Mucosa of rectum (tissue), 2 donors: ENCODE data around the gene UPF2.

Source experiments
- H3K27ac ChIP-seq, 2 donors: one replicate each; pipeline ENCODE4 v1.7.0; 2013; ENCODE audit warnings: inconsistent platforms in 2 of 2, low read depth in 2 of 2, low read length in 2 of 2
- H3K27me3 ChIP-seq, 2 donors: one replicate each; pipeline ENCODE4 v1.7.0; 2013; ENCODE audit warnings: low read length in 2 of 2; ENCODE audit not compliant: control insufficient read depth in 2 of 2, insufficient read depth in 2 of 2
- H3K36me3 ChIP-seq, 2 donors: one replicate each; pipeline ENCODE4 v1.7.0; 2013; ENCODE audit warnings: low read length in 2 of 2; ENCODE audit not compliant: control insufficient read depth in 2 of 2, insufficient read depth in 2 of 2
- H3K4me1 ChIP-seq, 2 donors: one replicate each; pipeline ENCODE4 v1.7.0; 2013; ENCODE audit warnings: low read length in 2 of 2, mild to moderate bottlenecking in 1 of 2; ENCODE audit not compliant: control insufficient read depth in 2 of 2, insufficient read depth in 2 of 2
- H3K4me3 ChIP-seq, 2 donors: one replicate each; pipeline ENCODE4 v1.7.0; 2013; ENCODE audit warnings: low read length in 2 of 2
- H3K9ac ChIP-seq, 2 donors: one replicate each; pipeline ENCODE4 v1.7.0; 2013; ENCODE audit warnings: low read length in 2 of 2, low read depth in 1 of 2, mild to moderate bottlenecking in 1 of 2
- H3K9me3 ChIP-seq, 2 donors: one replicate each; pipeline ENCODE4 v1.7.0; 2013; ENCODE audit warnings: low read length in 2 of 2; ENCODE audit not compliant: control insufficient read depth in 2 of 2
- donor health status: healthy.
- donor health status: Normal muscosa, but diverticular disease.

UPF2 gene

DNA sequence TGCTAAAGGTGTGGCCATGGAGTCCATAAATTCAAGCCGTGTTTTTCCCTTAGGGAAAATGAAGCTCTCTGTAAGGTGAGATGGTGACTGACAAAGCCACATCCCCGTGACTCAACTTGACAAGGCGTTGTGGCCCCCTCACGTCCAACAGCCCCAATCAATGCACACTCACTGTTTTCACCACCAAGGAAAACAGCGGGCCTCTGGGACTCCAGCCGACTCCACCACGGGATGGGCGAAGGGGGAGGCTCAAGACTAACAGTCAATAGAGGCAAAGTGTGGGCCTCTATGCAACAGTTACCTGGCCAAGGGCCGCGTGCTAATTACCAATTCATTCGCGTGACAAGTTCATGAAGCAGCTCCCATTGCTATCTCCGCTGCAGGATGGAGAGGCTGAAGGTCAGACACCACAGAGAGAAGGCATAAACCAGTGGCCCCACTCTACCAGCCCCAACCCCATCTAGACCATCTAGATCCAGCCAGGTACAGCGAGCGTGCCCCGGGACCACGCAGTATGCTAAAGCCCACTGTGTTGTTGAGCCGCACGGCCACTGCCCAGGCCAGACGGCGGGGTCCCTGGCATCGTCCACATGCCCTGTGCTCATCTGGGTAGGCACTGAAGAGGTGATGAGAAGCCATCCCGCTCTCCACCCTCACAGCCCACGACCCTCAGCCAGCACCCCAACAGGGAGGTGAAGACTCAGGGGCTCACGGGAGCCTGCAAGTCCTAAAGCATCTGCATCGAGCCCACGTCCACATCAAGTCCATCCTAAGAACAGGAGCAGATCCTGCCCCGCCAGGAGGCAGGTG lies 143.3 kb downstream of the UPF2 start:
- H3K4me1 ChIP-seq = no peaks in the 10 kb centered on the region
- H3K27me3 ChIP-seq = no peaks in the 10 kb centered on the region
- H3K9ac ChIP-seq = no peak overlapping the region
- no peaks in the 10 kb centered on the region for H3K36me3 ChIP-seq
- no peak overlapping the region for H3K4me3 ChIP-seq
- no peak overlapping the region for H3K27ac ChIP-seq
- no peaks in the 10 kb centered on the region for H3K9me3 ChIP-seq

DNA sequence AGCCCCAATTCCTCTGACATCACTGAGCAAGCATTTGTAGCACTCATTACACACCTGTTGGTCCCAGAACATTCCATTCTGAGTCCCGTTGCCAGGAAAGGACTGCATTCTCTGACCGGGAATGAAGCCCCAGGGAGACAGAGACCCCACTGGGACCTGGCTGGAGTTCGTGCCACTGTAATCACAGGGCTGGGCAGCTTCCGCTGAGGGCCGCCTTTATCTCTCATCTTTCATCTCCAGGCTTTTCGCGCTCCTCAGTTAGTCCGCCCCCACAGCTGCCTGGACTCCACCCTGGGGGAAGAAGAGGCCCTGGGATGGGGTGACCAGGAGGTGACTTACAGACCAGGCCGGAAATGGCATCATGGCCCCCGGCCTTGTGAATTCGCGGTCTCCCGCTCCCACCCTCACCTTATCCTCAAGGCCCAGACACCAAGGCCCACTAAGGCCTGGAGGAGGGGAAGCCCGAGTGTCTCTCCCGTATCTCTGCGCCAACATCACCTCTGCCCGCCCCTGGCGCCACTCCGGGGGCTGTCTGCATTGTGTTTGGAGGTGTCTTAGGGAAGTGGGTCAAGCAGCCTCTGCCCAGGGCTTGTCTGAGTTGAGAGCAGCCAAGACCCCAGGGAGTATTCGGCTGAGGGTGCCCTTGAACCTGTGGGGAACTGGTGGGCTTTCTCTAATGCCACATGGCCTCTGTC lies 144.1 kb downstream of the UPF2 start:
- Histone ChIP-seq H3K27me3 (no peaks in the 10 kb centered on the region), H3K36me3 (no peaks in the 10 kb centered on the region), H3K4me3 (no peak overlapping the region), H3K27ac (no peak overlapping the region), H3K4me1 (no peaks in the 10 kb centered on the region), H3K9ac (no peak overlapping the region), H3K9me3 (no peaks in the 10 kb centered on the region)

GRCh38 chr10:11898033-11898371 lies 144.6 kb downstream of the UPF2 start:
- no peak overlapping the region for H3K27ac ChIP-seq
- H3K9me3 ChIP-seq = no peaks in the 10 kb centered on the region
- no peaks in the 10 kb centered on the region for H3K4me1 ChIP-seq
- H3K36me3 ChIP-seq = no peaks in the 10 kb centered on the region
- H3K27me3 ChIP-seq = no peaks in the 10 kb centered on the region
- H3K9ac ChIP-seq = no peak overlapping the region
- no peak overlapping the region for H3K4me3 ChIP-seq

DNA sequence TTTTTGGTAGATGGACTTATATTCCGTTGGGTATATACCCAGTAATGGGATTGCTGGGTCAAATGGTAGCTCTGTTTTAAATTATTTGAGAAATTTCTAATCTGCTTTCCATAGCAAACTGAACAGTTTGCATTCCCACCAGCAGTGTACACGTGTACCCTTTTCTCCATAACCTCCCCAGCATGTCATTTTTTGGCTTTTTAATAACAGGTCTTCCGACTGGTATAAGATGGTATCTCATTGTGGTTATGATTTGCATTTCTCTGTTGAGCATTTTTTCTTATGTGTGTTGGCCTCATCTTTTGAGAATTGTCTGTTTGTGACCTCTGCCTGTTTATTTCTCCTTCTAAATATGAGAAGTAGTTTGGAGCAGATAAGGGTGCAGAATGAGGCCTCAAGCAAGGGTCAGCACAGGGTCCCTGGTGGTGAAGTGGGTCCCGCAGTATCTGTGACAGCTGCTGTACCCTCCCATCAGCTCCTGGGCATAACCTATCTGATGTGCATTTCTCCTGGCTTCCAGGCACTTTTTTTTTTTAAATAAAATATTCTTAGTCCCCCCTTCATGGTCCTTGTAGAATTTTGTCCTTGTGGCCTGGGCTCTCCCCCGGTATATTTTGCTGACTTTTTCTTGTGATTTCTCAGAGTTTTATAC lies 145.9 kb downstream of the UPF2 start:
- no peaks in the 10 kb centered on the region for H3K27me3 ChIP-seq
- no peak overlapping the region for H3K4me3 ChIP-seq
- no peaks in the 10 kb centered on the region for H3K4me1 ChIP-seq
- no peak overlapping the region for H3K9ac ChIP-seq
- H3K27ac ChIP-seq = no peak overlapping the region
- no peaks in the 10 kb centered on the region for H3K9me3 ChIP-seq
- no peaks in the 10 kb centered on the region for H3K36me3 ChIP-seq

DNA sequence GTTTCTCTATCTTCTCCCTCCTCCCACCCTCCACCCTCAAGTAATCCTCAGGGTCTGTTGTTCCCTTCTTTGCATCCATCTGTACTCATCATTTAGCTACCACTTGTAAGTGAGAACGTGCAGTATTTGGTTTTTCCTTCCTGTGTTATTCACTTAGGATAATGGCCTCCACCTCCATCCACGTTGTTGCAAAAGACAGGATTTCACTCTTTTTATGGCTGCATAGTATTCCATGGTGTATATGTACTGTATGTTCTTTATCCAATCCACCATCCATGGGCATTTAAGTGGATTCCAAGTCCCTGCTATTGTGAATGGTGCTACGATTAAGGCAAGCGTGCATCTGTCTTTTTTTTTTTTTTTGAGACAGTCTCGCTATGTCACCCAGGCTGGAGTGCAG lies 147.0 kb downstream of the UPF2 start:
- Histone ChIP-seq H3K27ac (no peak overlapping the region), H3K27me3 (no peaks in the 10 kb centered on the region), H3K4me3 (no peak overlapping the region), H3K4me1 (no peaks in the 10 kb centered on the region), H3K9me3 (no peaks in the 10 kb centered on the region), H3K9ac (no peak overlapping the region), H3K36me3 (no peaks in the 10 kb centered on the region)

DNA sequence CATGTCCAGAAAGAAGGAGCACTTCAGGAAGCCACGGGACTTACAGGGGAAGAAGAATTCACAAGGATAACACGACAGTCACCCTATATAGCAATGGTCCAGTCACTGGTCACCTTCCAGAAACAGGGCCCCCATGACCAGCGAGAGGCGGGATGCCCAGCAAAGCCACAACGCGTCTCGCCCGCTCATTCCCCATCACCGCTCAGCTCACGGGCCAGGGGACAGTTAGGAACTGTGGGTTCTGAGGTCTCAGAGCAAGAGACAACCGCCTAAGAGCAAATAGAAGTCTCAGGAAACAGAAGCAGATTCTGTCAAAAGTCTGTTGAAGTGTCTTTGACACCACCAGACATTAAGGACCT lies 147.5 kb downstream of the UPF2 start:
- no peak overlapping the region for H3K9ac ChIP-seq
- H3K36me3 ChIP-seq = no peaks in the 10 kb centered on the region
- no peaks in the 10 kb centered on the region for H3K27me3 ChIP-seq
- H3K4me3 ChIP-seq = no peak overlapping the region
- no peaks in the 10 kb centered on the region for H3K9me3 ChIP-seq
- no peaks in the 10 kb centered on the region for H3K4me1 ChIP-seq
- no peak overlapping the region for H3K27ac ChIP-seq

GRCh38 chr10:11894381-11895107 lies 148.1 kb downstream of the UPF2 start:
- Histone ChIP-seq H3K36me3 (no peaks in the 10 kb centered on the region), H3K4me3 (no peak overlapping the region), H3K9me3 (no peaks in the 10 kb centered on the region), H3K27me3 (no peaks in the 10 kb centered on the region), H3K27ac (no peak overlapping the region), H3K4me1 (no peaks in the 10 kb centered on the region), H3K9ac (no peak overlapping the region)

GRCh38 chr10:11893749-11894278 lies 148.8 kb downstream of the UPF2 start:
- Histone ChIP-seq H3K9me3 (no peaks in the 10 kb centered on the region), H3K9ac (no peak overlapping the region), H3K27ac (no peak overlapping the region), H3K36me3 (no peaks in the 10 kb centered on the region), H3K4me3 (no peak overlapping the region), H3K4me1 (no peaks in the 10 kb centered on the region), H3K27me3 (no peaks in the 10 kb centered on the region)

GRCh38 chr10:11891776-11892486 lies 150.7 kb downstream of the UPF2 start:
- Histone ChIP-seq H3K4me1 (no peaks in the 10 kb centered on the region), H3K9me3 (no peaks in the 10 kb centered on the region), H3K27me3 (no peaks in the 10 kb centered on the region), H3K27ac (no peak overlapping the region), H3K36me3 (no peaks in the 10 kb centered on the region), H3K9ac (no peak overlapping the region), H3K4me3 (no peak overlapping the region)
